WTC11 (cell line): ENCODE results near the gene SSNA1. TPM values are rescaled to one million over a fixed set of nuclear protein-coding genes. Genes with fewer than 3 reads are reported as not detected.

ENCODE experiments used
- ATAC-seq: fragments of 200-7000 bp; cut with Tn5 transposase; 2 replicates; pipeline ENCODE4 v1.10.0; 2021; ENCODE audit warnings: mild to moderate bottlenecking, moderate library complexity
- CTCF ChIA-PET: fragments of 300-600 bp; sonication (Branson Sonifier 250); formaldehyde crosslinking; loops from one replicate; lab custom pipeline; 2021; ENCODE audit warnings: antibody characterized with exemption; lab: Charles Lee
- POLR2A ChIA-PET: fragments of 350-600 bp; sonication (Branson Sonifier 250); formaldehyde crosslinking; loops from one replicate; lab custom pipeline; 2021; ENCODE audit warnings: antibody characterized with exemption; lab: Charles Lee
- DNase-seq: peaks from one replicate; pipeline ENCODE4 v3.0.0; 2021; ENCODE audit warnings: low spot score
- H3K27ac Mint-ChIP-seq: 2 replicates; pipeline ENCODE4 v1.8.0; 2021; ENCODE audit warnings: mixed read lengths
- H3K27me3 Mint-ChIP-seq: 2 replicates; pipeline ENCODE4 v1.8.0; 2021; ENCODE audit warnings: low read depth, mild to moderate bottlenecking, moderate library complexity, mixed read lengths
- H3K36me3 Mint-ChIP-seq: 2 replicates; pipeline ENCODE4 v1.8.0; 2021; ENCODE audit warnings: mixed read lengths
- H3K4me1 Mint-ChIP-seq: 2 replicates; pipeline ENCODE4 v1.8.0; 2022; ENCODE audit warnings: mixed read lengths
- H3K4me3 Mint-ChIP-seq: 2 replicates; pipeline ENCODE4 v1.8.0; 2021; ENCODE audit warnings: mild to moderate bottlenecking, moderate library complexity, mixed read lengths
- H3K9me3 Mint-ChIP-seq: 2 replicates; pipeline ENCODE4 v1.8.0; 2021; ENCODE audit warnings: mixed read lengths
- ARID4B ChIP-seq: sonication (generic); formaldehyde crosslinking; IDR thresholded peaks from 2 replicates; pipeline ENCODE4 v1.8.0; 2023; ENCODE audit warnings: missing genetic modification reagents, mild to moderate bottlenecking, borderline replicate concordance
- ATF6 ChIP-seq: sonication (generic); formaldehyde crosslinking; IDR thresholded peaks from 2 replicates; pipeline ENCODE4 v1.8.1; 2023; ENCODE audit warnings: mild to moderate bottlenecking, missing genetic modification reagents
- CREB1 ChIP-seq: sonication (generic); formaldehyde crosslinking; IDR thresholded peaks from 2 replicates; pipeline ENCODE4 v1.8.0; 2023; ENCODE audit warnings: mild to moderate bottlenecking, missing genetic modification reagents
- E2F4 ChIP-seq: sonication (generic); formaldehyde crosslinking; IDR thresholded peaks from 2 replicates; pipeline ENCODE4 v1.8.1; 2022; ENCODE audit warnings: low read depth, mild to moderate bottlenecking, moderate library complexity, missing genetic modification reagents, borderline replicate concordance
- ELF4 ChIP-seq: sonication (generic); formaldehyde crosslinking; IDR thresholded peaks from 2 replicates; pipeline ENCODE4 v1.8.1; 2022; ENCODE audit warnings: low read depth, mild to moderate bottlenecking, moderate library complexity, missing genetic modification reagents
- EMX1 ChIP-seq: fragments of 250-450 bp; sonication (Bioruptor Pico); IDR thresholded peaks from 2 replicates; pipeline ENCODE4 v1.8.0; 2021; ENCODE audit warnings: mild to moderate bottlenecking
- ETV6 ChIP-seq: sonication (generic); formaldehyde crosslinking; IDR thresholded peaks from 2 replicates; pipeline ENCODE4 v1.8.1; 2022; ENCODE audit warnings: mild to moderate bottlenecking, missing genetic modification reagents
- GRHL2 ChIP-seq: fragments of 250-450 bp; sonication (Bioruptor Pico); IDR thresholded peaks from 2 replicates; pipeline ENCODE4 v1.8.0; 2022; ENCODE audit warnings: mild to moderate bottlenecking, moderate library complexity; ENCODE audit not compliant: insufficient replicate concordance, severe bottlenecking
- KAT7 ChIP-seq: sonication (generic); formaldehyde crosslinking; IDR thresholded peaks from 2 replicates; pipeline ENCODE4 v1.8.1; 2023; ENCODE audit warnings: missing genetic modification reagents, mild to moderate bottlenecking, borderline replicate concordance
- MLX ChIP-seq: sonication (generic); formaldehyde crosslinking; IDR thresholded peaks from 2 replicates; pipeline ENCODE4 v1.8.1; 2023; ENCODE audit warnings: mild to moderate bottlenecking, missing genetic modification reagents, moderate library complexity
- MXD4 ChIP-seq: fragments of 250-450 bp; sonication (Bioruptor Pico); IDR thresholded peaks from 2 replicates; pipeline ENCODE4 v1.8.0; 2021; ENCODE audit warnings: mild to moderate bottlenecking, moderate library complexity, borderline replicate concordance
- NFE2L1 ChIP-seq: sonication (generic); formaldehyde crosslinking; IDR thresholded peaks from 2 replicates; pipeline ENCODE4 v1.8.1; 2023; ENCODE audit warnings: missing genetic modification reagents
- NR2C2 ChIP-seq: sonication (generic); formaldehyde crosslinking; IDR thresholded peaks from 2 replicates; pipeline ENCODE4 v1.8.0; 2022; ENCODE audit warnings: mild to moderate bottlenecking, missing genetic modification reagents
- RELA ChIP-seq: sonication (generic); formaldehyde crosslinking; IDR thresholded peaks from 2 replicates; pipeline ENCODE4 v1.8.1; 2022; ENCODE audit warnings: missing genetic modification reagents, mild to moderate bottlenecking, borderline replicate concordance
- RORB ChIP-seq: fragments of 250-450 bp; sonication (Bioruptor Pico); IDR thresholded peaks from 2 replicates; pipeline ENCODE4 v1.9.0; 2021; ENCODE audit warnings: mild to moderate bottlenecking
- SMAD4 ChIP-seq: sonication (generic); formaldehyde crosslinking; IDR thresholded peaks from 2 replicates; pipeline ENCODE4 v1.8.0; 2022; ENCODE audit warnings: mild to moderate bottlenecking, missing genetic modification reagents
- STAT6 ChIP-seq: sonication (generic); formaldehyde crosslinking; conservative IDR thresholded peaks from 2 replicates; pipeline ENCODE4 v1.8.1; 2023; ENCODE audit warnings: mild to moderate bottlenecking, low read depth, missing genetic modification reagents, moderate library complexity
- TCF7 ChIP-seq: sonication (generic); formaldehyde crosslinking; IDR thresholded peaks from 2 replicates; pipeline ENCODE4 v1.8.0; 2022; ENCODE audit warnings: mild to moderate bottlenecking, low read depth, missing genetic modification reagents, moderate library complexity
- TEAD1 ChIP-seq: sonication (generic); formaldehyde crosslinking; IDR thresholded peaks from 2 replicates; pipeline ENCODE4 v1.8.0; 2022; ENCODE audit warnings: mild to moderate bottlenecking, missing genetic modification reagents
- TEAD4 ChIP-seq: sonication (generic); formaldehyde crosslinking; IDR thresholded peaks from 2 replicates; pipeline ENCODE4 v1.8.0; 2022; ENCODE audit warnings: mild to moderate bottlenecking, missing genetic modification reagents
- ZNF396 ChIP-seq: fragments of 250-450 bp; sonication (Bioruptor Pico); IDR thresholded peaks from 2 replicates; pipeline ENCODE4 v1.8.0; 2021; ENCODE audit warnings: mild to moderate bottlenecking, moderate library complexity, borderline replicate concordance
- total RNA-seq: library from RNA; stranded (reverse); gene quantifications from 3 replicates; pipeline ENCODE4 v1.2.3, GENCODE V29; 2021

The SSNA1 gene
- total RNA-seq, 1 experiment from 2014 or later = 102 TPM

- ATAC-seq (no peak), DNase-seq (no peak)
- POLR2A ChIA-PET = no interaction called here
- Mint-ChIP-seq H3K9me3 (no peaks in the 10 kb centered on the region), H3K27ac (no peak overlapping the region), H3K4me3 (no peak overlapping the region), H3K4me1 (peaks cover 6% of the 10 kb centered on the region; the same call in 1 of the 2 replicates), H3K27me3 (peaks cover 59% of the 10 kb centered on the region), H3K36me3 (no peaks in the 10 kb centered on the region)
- CTCF ChIA-PET = interaction anchor here (0.6 kb wide), 1 partner anchor 81 kb away, joined by 5 read pairs; no protein-coding TSS in a partner anchor
- no peak for TF ChIP-seq NR2C2 (CRISPR knock-in tag)
- TF ChIP-seq MXD4 = no peak
- no peak for TF ChIP-seq STAT6
- no peak for TF ChIP-seq KAT7 (CRISPR knock-in tag)
- no peak for TF ChIP-seq GRHL2 (CRISPR knock-in tag)
- no peak for TF ChIP-seq TEAD1 (CRISPR knock-in tag)
- TF ChIP-seq E2F4 (CRISPR knock-in tag) = no peak
- TF ChIP-seq ELF4 (CRISPR knock-in tag) = no peak
- no peak for TF ChIP-seq ATF6 (CRISPR knock-in tag)
- TF ChIP-seq TCF7 (CRISPR knock-in tag) = no peak
- no peak for TF ChIP-seq ARID4B (CRISPR knock-in tag)
- no peak for TF ChIP-seq RORB (CRISPR knock-in tag)
- TF ChIP-seq ZNF396 (CRISPR knock-in tag) = no peak
These were observed 46.2 kb upstream of the SSNA1 start for GRCh38 chr9:137141976-137142936.

- Mint-ChIP-seq H3K27ac (no peak overlapping the region), H3K27me3 (peaks cover 47% of the 10 kb centered on the region), H3K36me3 (no peaks in the 10 kb centered on the region), H3K4me3 (no peak overlapping the region), H3K4me1 (no peaks in the 10 kb centered on the region; the same call in 1 of the 2 replicates), H3K9me3 (no peaks in the 10 kb centered on the region)
- no peak for ATAC-seq
- ChIA-PET POLR2A (no interaction called here), CTCF (no interaction called here)
- no peak for TF ChIP-seq NFE2L1 (CRISPR knock-in tag)
- TF ChIP-seq ETV6 = no peak
- no peak for TF ChIP-seq MLX (CRISPR knock-in tag)
- TF ChIP-seq TEAD4 (CRISPR knock-in tag) = no peak
- TF ChIP-seq RELA (CRISPR knock-in tag) = no peak
- TF ChIP-seq SMAD4 = no peak
- no peak for TF ChIP-seq CREB1 (CRISPR knock-in tag)
- TF ChIP-seq TCF7 (CRISPR knock-in tag) = no peak
- no peak for TF ChIP-seq EMX1 (CRISPR knock-in tag)
- no peak for DNase-seq
These were observed 45.0 kb upstream of the SSNA1 start for GRCh38 chr9:137143459-137143858.
